HCT116 (cell line): ENCODE measurements around the gene MYOF. TPM values are rescaled to one million over a fixed set of nuclear protein-coding genes. Genes with fewer than 3 reads are reported as not detected.
A peak's percentile ranks its signal among the peaks of the same experiment; 100 is the strongest.

ENCODE experiments used
- ATAC-seq: fragments of 200-7000 bp; cut with Tn5 transposase; 2 replicates; pipeline ENCODE4 v1.9.1; 2020; ENCODE audit warnings: mild to moderate bottlenecking, moderate library complexity
- BruUV-seq: library from RNA; stranded (reverse); fragments of 400-500 nt; replicated peaks from 2 replicates; lab custom pipeline; 2021; lab: Mats Ljungman, UMichigan
- CTCF ChIA-PET: fragments of 300-600 bp; sonication (Branson Sonifier 250); formaldehyde crosslinking; loops from one replicate; lab custom pipeline; 2021; ENCODE audit warnings: antibody characterized with exemption; lab: Charles Lee
- POLR2A ChIA-PET: fragments of 300-600, 350-600 bp; sonication (Branson Sonifier 250); formaldehyde crosslinking; loops from one replicate; lab custom pipeline; 2021; ENCODE audit warnings: antibody characterized with exemption; lab: Charles Lee
- RAD21 ChIA-PET, 2 experiments: fragments of 300-600 bp; sonication (Branson Sonifier 250); formaldehyde crosslinking; loops; one replicate each; lab custom pipeline; 2023; ENCODE audit warnings: low total read pairs in 2 of 2; ENCODE audit not compliant: uncharacterized antibody in 2 of 2, unreplicated experiment in 2 of 2, low non-redundant PET in 1 of 2; lab: Charles Lee
- DNase-seq: peaks from one replicate; pipeline ENCODE4 v3.0.0-alpha.2; 2010; ENCODE audit warnings: low read depth, low spot score
- H2AFZ ChIP-seq: fragments of 200-600 bp; shearing (Covaris generic), sonication (generic); 2 replicates; pipeline ENCODE4 v1.6.1; 2017; ENCODE audit warnings: low read depth, mixed run types, mixed read lengths, antibody characterized with exemption, low read length; ENCODE audit not compliant: poor library complexity, severe bottlenecking
- H3K27ac ChIP-seq: 2 replicates; pipeline ENCODE4 v1.5.1; 2012; ENCODE audit warnings: low read depth, low read length
- H3K27me3 ChIP-seq: fragments of 200-600 bp; sonication (generic); 2 replicates; pipeline ENCODE4 v1.6.1; 2016; ENCODE audit warnings: mixed run types, low read length, mixed read lengths; ENCODE audit not compliant: insufficient read depth
- H3K36me3 ChIP-seq, 2 experiments: fragments of 200-500 bp in 1 of 2; fragments of 200-600 bp in 1 of 2; sonication (Bioruptor generic) in 1 of 2; sonication (generic) in 1 of 2; 2 replicates each; pipeline versions ENCODE4 v1.5.1 to v1.6.1; 2014 to 2016; ENCODE audit warnings: low read length in 2 of 2, inconsistent platforms in 1 of 2, mixed read lengths in 1 of 2, mixed run types in 1 of 2; ENCODE audit not compliant: insufficient read depth in 2 of 2, control insufficient read depth in 1 of 2
- H3K4me1 ChIP-seq, 2 experiments: fragments of 200-600 bp in 1 of 2; sonication (generic) in 1 of 2; 2 replicates each; pipeline versions ENCODE4 v1.5.1 to v1.6.1; 2012 to 2017; ENCODE audit warnings: low read length in 2 of 2, inconsistent platforms in 1 of 2, mild to moderate bottlenecking in 1 of 2, mixed read lengths in 1 of 2, mixed run types in 1 of 2, moderate library complexity in 1 of 2; ENCODE audit not compliant: insufficient read depth in 2 of 2, control insufficient read depth in 1 of 2
- H3K4me2 ChIP-seq: fragments of 200-600 bp; sonication (generic); 2 replicates; pipeline ENCODE4 v1.6.1; 2017; ENCODE audit warnings: mixed run types, low read length, mixed read lengths
- H3K4me3 ChIP-seq, 2 experiments: fragments of 200-600 bp in 1 of 2; sonication (generic) in 1 of 2; replicated peaks in 1 of 2; 2 replicates each; pipeline ENCODE4 v1.5.1; 2011 to 2016; ENCODE audit warnings: low read length in 2 of 2, control low read depth in 1 of 2, low read depth in 1 of 2, mild to moderate bottlenecking in 1 of 2, mixed read lengths in 1 of 2, mixed run types in 1 of 2
- H3K79me2 ChIP-seq: fragments of 200-600 bp; sonication (generic); 2 replicates; pipeline ENCODE4 v1.6.1; 2017; ENCODE audit warnings: mild to moderate bottlenecking, mixed run types, low read length, moderate library complexity, mixed read lengths; ENCODE audit not compliant: insufficient read depth
- H3K9ac ChIP-seq: fragments of 200-600 bp; sonication (generic); 2 replicates; pipeline ENCODE4 v1.6.1; 2016; ENCODE audit warnings: low read length, mixed read lengths
- H3K9me2 ChIP-seq: fragments of 200-600 bp; sonication (generic), shearing (Covaris generic); 2 replicates; pipeline ENCODE4 v1.6.1; 2017; ENCODE audit warnings: mixed run types, mild to moderate bottlenecking, moderate library complexity; ENCODE audit not compliant: insufficient read depth
- H3K9me3 ChIP-seq, 2 experiments: fragments of 200-500 bp in 1 of 2; fragments of 200-600 bp in 1 of 2; sonication (Bioruptor generic) in 1 of 2; sonication (generic) in 1 of 2; 2 replicates each; pipeline ENCODE4 v1.6.1; 2014 to 2017; ENCODE audit warnings: low read length in 2 of 2, mixed read lengths in 2 of 2, inconsistent platforms in 1 of 2, low read depth in 1 of 2, mild to moderate bottlenecking in 1 of 2, mixed run types in 1 of 2, moderate library complexity in 1 of 2; ENCODE audit not compliant: control insufficient read depth in 1 of 2, insufficient read depth in 1 of 2
- H4K20me1 ChIP-seq: fragments of 200-600 bp; sonication (generic), shearing (Covaris generic); 2 replicates; pipeline ENCODE4 v1.6.1; 2017; ENCODE audit warnings: mixed run types, mild to moderate bottlenecking, moderate library complexity; ENCODE audit not compliant: insufficient read depth
- CEBPB ChIP-seq: IDR thresholded peaks from 2 replicates; pipeline ENCODE4 v1.6.1; 2012; ENCODE audit warnings: low read depth
- EGR1 ChIP-seq: IDR thresholded peaks from 2 replicates; pipeline ENCODE4 v1.6.1; 2012; ENCODE audit warnings: low read depth
- FOSL1 ChIP-seq: IDR thresholded peaks from 2 replicates; pipeline ENCODE4 v1.6.1; 2012; ENCODE audit warnings: low read depth
- JUND ChIP-seq: IDR thresholded peaks from 2 replicates; pipeline ENCODE4 v1.6.1; 2012
- MAX ChIP-seq: IDR thresholded peaks from 2 replicates; pipeline ENCODE4 v1.6.1; 2012
- RAD21 ChIP-seq: IDR thresholded peaks from 2 replicates; pipeline ENCODE4 v1.6.1; 2012; ENCODE audit warnings: low read depth, mild to moderate bottlenecking
- SP1 ChIP-seq: IDR thresholded peaks from 2 replicates; pipeline ENCODE4 v1.6.1; 2012; ENCODE audit warnings: low read depth
- TCF7L2 ChIP-seq: IDR thresholded peaks from 2 replicates; pipeline ENCODE4 v1.7.0; 2011; ENCODE audit warnings: borderline replicate concordance, inconsistent platforms; ENCODE audit not compliant: insufficient read depth, insufficient read length; ENCODE audit errors: extremely low read depth
- YY1 ChIP-seq: IDR thresholded peaks from 2 replicates; pipeline ENCODE4 v1.6.1; 2011; ENCODE audit warnings: low read length, low read depth, moderate library complexity, mild to moderate bottlenecking; ENCODE audit not compliant: insufficient replicate concordance; ENCODE audit errors: extremely low read depth
- intact Hi-C: fragments of 100-400 bp; cut with micrococcal nuclease; formaldehyde crosslinking; loops from 2 replicates; pipeline ENCODE4 v1.10.0; 2022
- total RNA-seq: library from RNA; stranded (reverse); gene quantifications from one replicate; pipeline ENCODE4 v1.2.1, GENCODE V29; 2021; ENCODE audit not compliant: unreplicated experiment
- TF ChIP-seq, protein P1 (sequence below): IDR thresholded peaks from 2 replicates; pipeline ENCODE4 v1.6.1; 2012

MYOF gene
- total RNA-seq, 1 experiment from 2014 or later: 250 TPM

GRCh38 chr10:93454736-93455135 is 27.4 kb downstream of the MYOF start:
- peaks cover 56 to 81% of the 10 kb centered on the region in 2 experiments for H3K4me1 ChIP-seq
- CTCF ChIA-PET: no interaction called here

GRCh38 chr10:93454146-93454545 is 28.0 kb downstream of the MYOF start:
- peaks cover 50 to 81% of the 10 kb centered on the region in 2 experiments for H3K4me1 ChIP-seq
- peak overlapping the region; percentile 11; the same call in 1 of the 2 replicates for H3K27ac ChIP-seq

More at GRCh38 chr10:93454736-93455135, 27.4 kb downstream of the MYOF start:
- no peak overlapping the region for H3K9ac ChIP-seq
- no peak for TF ChIP-seq JUND
- no peak for TF ChIP-seq RAD21
- BruUV-seq: no TSS peak
- no peak overlapping the region for H2AFZ ChIP-seq
- no peak overlapping the region for H3K4me3 ChIP-seq
- peak overlapping the region; percentile 11; the same call in 1 of the 2 replicates for H3K27ac ChIP-seq
- POLR2A ChIA-PET: interaction anchor here (0.8 kb wide), 1 partner anchor 12 kb away, joined by 3 read pairs; no protein-coding TSS in a partner anchor
- intact Hi-C loops: no loop called here
- ATAC-seq (no peak), DNase-seq (no peak)
- H3K79me2 ChIP-seq: peaks cover 90% of the 10 kb centered on the region
- no peaks in the 10 kb centered on the region for H3K9me3 ChIP-seq
- RAD21 ChIA-PET: no interaction called here
- H4K20me1 ChIP-seq: no peaks in the 10 kb centered on the region
- H3K9me2 ChIP-seq: no peaks in the 10 kb centered on the region
- H3K27me3 ChIP-seq: no peaks in the 10 kb centered on the region
- H3K36me3 ChIP-seq: peaks cover 7 to 50% of the 10 kb centered on the region in 2 experiments
- no peak overlapping the region for H3K4me2 ChIP-seq

More at GRCh38 chr10:93454146-93454545, 28.0 kb downstream of the MYOF start:
- ChIA-PET RAD21 (no interaction called here), CTCF (no interaction called here), POLR2A (no interaction called here)
- peaks cover 90% of the 10 kb centered on the region for H3K79me2 ChIP-seq
- intact Hi-C loops: no loop called here
- H3K27me3 ChIP-seq: no peaks in the 10 kb centered on the region
- no peak overlapping the region for H3K4me2 ChIP-seq
- H3K9me2 ChIP-seq: no peaks in the 10 kb centered on the region
- ATAC-seq: no peak
- H3K9ac ChIP-seq: no peak overlapping the region
- TF ChIP-seq TCF7L2: no peak
- no peak for TF ChIP-seq CEBPB
- TF ChIP-seq, protein P1, sequence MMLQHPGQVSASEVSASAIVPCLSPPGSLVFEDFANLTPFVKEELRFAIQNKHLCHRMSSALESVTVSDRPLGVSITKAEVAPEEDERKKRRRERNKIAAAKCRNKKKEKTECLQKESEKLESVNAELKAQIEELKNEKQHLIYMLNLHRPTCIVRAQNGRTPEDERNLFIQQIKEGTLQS: no peak
- TF ChIP-seq YY1: no peak
- TF ChIP-seq SP1: no peak
- TF ChIP-seq FOSL1: no peak
- TF ChIP-seq EGR1: no peak
- TF ChIP-seq MAX: no peak
- TF ChIP-seq JUND: no peak
- H3K36me3 ChIP-seq: peaks cover 7 to 56% of the 10 kb centered on the region in 2 experiments
- no peak for DNase-seq
- no peaks in the 10 kb centered on the region for H4K20me1 ChIP-seq
- BruUV-seq: no TSS peak
- H3K4me3 ChIP-seq: no peak overlapping the region
- no peaks in the 10 kb centered on the region for H3K9me3 ChIP-seq
- H2AFZ ChIP-seq: no peak overlapping the region
